IPS-18a (cell line): ENCODE data around the gene ZNF672.

ENCODE experiments used
- H3K27ac ChIP-seq: one replicate; pipeline ENCODE4 v1.5.1; 2013; ENCODE audit warnings: low read length
- H3K27me3 ChIP-seq: one replicate; pipeline ENCODE4 v1.6.1; 2013; ENCODE audit warnings: mild to moderate bottlenecking, low read length; ENCODE audit not compliant: control insufficient read depth, insufficient read depth
- H3K36me3 ChIP-seq: one replicate; pipeline ENCODE4 v1.6.1; 2013; ENCODE audit warnings: low read depth, low read length; ENCODE audit not compliant: control insufficient read depth
- H3K4me1 ChIP-seq: one replicate; pipeline ENCODE4 v1.6.1; 2013; ENCODE audit warnings: low read depth, low read length; ENCODE audit not compliant: control insufficient read depth
- H3K4me3 ChIP-seq: one replicate; pipeline ENCODE4 v1.5.1; 2013; ENCODE audit warnings: low read length
- H3K9ac ChIP-seq: one replicate; pipeline ENCODE4 v1.6.1; 2013; ENCODE audit warnings: mild to moderate bottlenecking, low read length, moderate library complexity
- H3K9me3 ChIP-seq: one replicate; pipeline ENCODE4 v1.6.1; 2013; ENCODE audit warnings: low read depth, low read length; ENCODE audit not compliant: control insufficient read depth

ZNF672 gene

DNA sequence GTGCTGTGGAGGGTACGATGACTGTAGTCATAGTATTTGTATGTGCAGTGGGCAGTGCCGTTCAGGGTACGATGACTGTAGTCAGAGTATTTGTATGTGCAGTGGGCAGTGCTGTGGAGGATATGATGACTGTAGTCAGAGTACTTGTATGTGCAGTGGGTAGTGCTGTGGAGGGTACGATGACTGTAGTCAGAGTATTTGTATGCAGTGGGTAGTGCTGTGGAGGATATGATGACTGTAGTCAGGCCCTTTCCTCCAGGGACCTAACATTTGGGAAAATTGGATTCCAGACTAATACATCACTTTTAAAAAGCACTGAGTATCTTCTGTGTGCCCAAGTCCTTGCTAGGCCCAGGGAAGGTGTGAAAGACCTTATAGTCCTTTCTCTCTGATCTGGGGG lies 2.9 kb downstream of the ZNF672 start:
- Histone ChIP-seq H3K9ac (no peak overlapping the region), H3K9me3 (no peaks in the 10 kb centered on the region), H3K4me3 (no peak overlapping the region), H3K4me1 (no peaks in the 10 kb centered on the region), H3K27me3 (peaks cover 4% of the 10 kb centered on the region), H3K36me3 (peaks cover 16% of the 10 kb centered on the region), H3K27ac (no peak overlapping the region)

GRCh38 chr1:248841702-248842395 lies 3.8 kb downstream of the ZNF672 start:
- no peak overlapping the region for H3K27ac ChIP-seq
- H3K36me3 ChIP-seq: peaks cover 25% of the 10 kb centered on the region
- H3K9me3 ChIP-seq: no peaks in the 10 kb centered on the region
- H3K4me3 ChIP-seq: no peak overlapping the region
- no peaks in the 10 kb centered on the region for H3K4me1 ChIP-seq
- H3K27me3 ChIP-seq: no peaks in the 10 kb centered on the region
- no peak overlapping the region for H3K9ac ChIP-seq

DNA sequence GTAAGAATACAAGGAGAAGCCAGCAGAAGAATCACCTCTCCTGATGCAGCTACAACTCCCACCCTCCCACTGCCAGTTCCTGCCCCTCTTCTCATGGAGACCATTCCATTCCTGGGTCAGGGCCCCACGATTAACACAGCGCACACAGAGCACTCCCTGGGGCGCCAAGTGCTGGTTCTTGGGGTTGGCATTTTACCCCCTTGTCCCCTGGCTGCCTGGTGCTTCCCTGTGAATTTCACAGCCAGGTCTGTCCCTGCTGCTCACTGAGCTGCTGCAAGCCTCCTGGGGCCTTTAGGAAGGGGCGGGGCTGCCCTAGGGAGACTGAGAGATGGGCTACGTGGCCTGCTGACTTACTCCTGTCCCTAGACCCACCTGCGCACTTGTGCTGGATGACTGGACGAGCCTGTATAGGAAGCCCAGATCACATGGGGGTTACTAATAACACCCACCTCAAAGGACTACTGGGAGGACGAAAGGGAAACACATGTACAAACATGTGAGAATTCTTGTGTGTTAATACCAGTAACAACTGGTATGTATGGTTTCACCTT lies 4.8 kb downstream of the ZNF672 start:
- no peak overlapping the region for H3K27ac ChIP-seq
- peaks cover 29% of the 10 kb centered on the region for H3K36me3 ChIP-seq
- H3K27me3 ChIP-seq: no peaks in the 10 kb centered on the region
- no peak overlapping the region for H3K9ac ChIP-seq
- H3K4me1 ChIP-seq: no peaks in the 10 kb centered on the region
- H3K4me3 ChIP-seq: no peak overlapping the region
- no peaks in the 10 kb centered on the region for H3K9me3 ChIP-seq

- no peaks in the 10 kb centered on the region for H3K4me1 ChIP-seq
- H3K27me3 ChIP-seq: no peaks in the 10 kb centered on the region
- H3K9ac ChIP-seq: no peak overlapping the region
- H3K36me3 ChIP-seq: peaks cover 37% of the 10 kb centered on the region
- no peaks in the 10 kb centered on the region for H3K9me3 ChIP-seq
- no peak overlapping the region for H3K27ac ChIP-seq
- no peak overlapping the region for H3K4me3 ChIP-seq
Measured at GRCh38 chr1:248843687-248844086, 5.7 kb downstream of the ZNF672 start.

- no peak overlapping the region for H3K27ac ChIP-seq
- H3K27me3 ChIP-seq: no peaks in the 10 kb centered on the region
- H3K4me3 ChIP-seq: no peak overlapping the region
- H3K9ac ChIP-seq: no peak overlapping the region
- H3K36me3 ChIP-seq: peaks cover 46% of the 10 kb centered on the region
- H3K9me3 ChIP-seq: no peaks in the 10 kb centered on the region
- H3K4me1 ChIP-seq: no peaks in the 10 kb centered on the region
Measured at GRCh38 chr1:248844526-248844925, 6.5 kb downstream of the ZNF672 start.

DNA sequence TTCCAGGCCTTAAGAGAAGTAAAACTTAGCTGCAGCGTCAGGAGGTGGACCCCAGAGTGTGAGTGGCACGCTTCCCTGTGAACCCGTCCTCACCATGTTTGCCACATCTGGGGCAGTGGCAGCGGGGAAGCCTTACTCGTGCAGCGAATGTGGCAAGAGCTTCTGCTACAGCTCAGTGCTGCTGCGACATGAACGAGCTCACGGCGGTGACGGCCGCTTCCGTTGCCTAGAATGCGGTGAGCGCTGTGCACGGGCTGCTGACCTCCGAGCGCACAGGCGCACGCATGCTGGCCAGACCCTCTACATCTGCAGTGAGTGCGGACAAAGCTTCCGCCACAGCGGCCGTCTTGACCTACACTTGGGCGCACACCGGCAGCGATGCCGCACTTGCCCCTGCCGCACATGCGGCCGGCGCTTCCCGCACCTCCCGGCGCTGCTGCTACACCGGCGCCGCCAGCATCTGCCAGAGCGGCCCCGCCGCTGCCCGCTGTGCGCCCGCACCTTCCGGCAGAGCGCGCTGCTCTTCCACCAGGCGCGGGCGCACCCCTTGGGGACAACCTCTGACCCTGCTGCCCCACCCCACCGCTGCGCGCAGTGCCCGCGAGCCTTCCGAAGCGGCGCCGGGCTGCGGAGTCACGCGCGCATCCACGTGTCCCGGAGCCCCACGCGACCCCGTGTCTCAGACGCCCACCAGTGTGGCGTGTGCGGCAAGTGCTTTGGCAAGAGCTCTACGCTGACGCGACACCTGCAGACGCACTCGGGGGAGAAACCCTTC lies 9.3 kb downstream of the ZNF672 start:
- Histone ChIP-seq H3K4me3 (no peak overlapping the region), H3K9me3 (no peaks in the 10 kb centered on the region), H3K36me3 (peaks cover 56% of the 10 kb centered on the region), H3K27ac (no peak overlapping the region), H3K27me3 (no peaks in the 10 kb centered on the region), H3K4me1 (no peaks in the 10 kb centered on the region), H3K9ac (no peak overlapping the region)

DNA sequence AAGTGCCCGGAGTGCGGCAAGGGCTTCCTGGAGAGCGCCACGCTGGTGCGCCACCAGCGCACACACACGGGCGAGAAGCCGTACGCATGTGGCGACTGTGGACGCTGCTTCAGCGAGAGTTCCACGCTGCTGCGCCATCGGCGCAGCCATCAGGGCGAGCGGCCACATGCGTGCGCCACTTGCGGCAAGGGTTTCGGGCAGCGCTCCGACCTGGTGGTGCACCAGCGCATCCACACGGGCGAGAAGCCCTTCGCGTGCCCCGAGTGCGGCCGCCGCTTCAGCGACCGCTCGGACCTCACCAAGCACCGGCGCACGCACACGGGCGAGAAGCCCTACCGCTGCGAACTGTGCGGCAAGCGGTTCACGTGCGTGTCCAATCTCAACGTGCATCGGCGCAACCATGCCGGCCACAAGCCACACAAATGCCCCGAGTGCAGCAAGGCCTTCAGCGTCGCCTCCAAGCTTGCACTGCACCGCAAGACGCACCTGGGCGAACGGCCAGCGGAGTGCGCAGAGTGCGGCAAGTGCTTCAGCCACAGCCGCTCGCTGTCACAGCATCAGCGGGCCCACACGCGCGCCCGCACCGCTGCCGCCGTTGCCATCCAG lies 10.0 kb downstream of the ZNF672 start:
- Histone ChIP-seq H3K27ac (no peak overlapping the region), H3K36me3 (peaks cover 57% of the 10 kb centered on the region), H3K4me3 (no peak overlapping the region), H3K4me1 (no peaks in the 10 kb centered on the region), H3K9me3 (no peaks in the 10 kb centered on the region), H3K9ac (no peak overlapping the region), H3K27me3 (no peaks in the 10 kb centered on the region)

DNA sequence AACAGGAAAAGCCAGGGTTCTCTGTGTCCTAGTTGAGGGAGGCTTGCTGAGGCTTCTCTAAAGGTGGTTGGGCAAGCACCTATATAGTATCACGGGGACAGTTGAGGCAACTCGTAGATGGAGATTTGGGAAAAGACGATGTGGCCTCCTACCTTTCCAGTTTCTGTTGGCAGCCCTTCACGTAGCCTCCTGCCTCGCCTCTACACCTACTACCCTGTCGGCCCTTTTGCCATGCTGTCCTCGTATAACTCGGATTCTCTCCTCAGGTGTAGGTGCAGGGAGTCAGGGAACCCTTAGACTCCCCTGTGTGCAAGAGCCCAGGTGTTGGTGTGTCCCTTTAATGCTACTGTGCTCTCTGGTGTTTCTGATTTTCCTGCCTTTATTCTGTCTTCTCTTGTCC lies 10.6 kb downstream of the ZNF672 start:
- Histone ChIP-seq H3K4me1 (no peaks in the 10 kb centered on the region), H3K9me3 (no peaks in the 10 kb centered on the region), H3K27me3 (no peaks in the 10 kb centered on the region), H3K9ac (no peak overlapping the region), H3K27ac (no peak overlapping the region), H3K4me3 (no peak overlapping the region), H3K36me3 (peaks cover 63% of the 10 kb centered on the region)

GRCh38 chr1:248849152-248849551 lies 11.1 kb downstream of the ZNF672 start:
- Histone ChIP-seq H3K36me3 (peaks cover 68% of the 10 kb centered on the region), H3K4me3 (no peak overlapping the region), H3K9me3 (no peaks in the 10 kb centered on the region), H3K27ac (no peak overlapping the region), H3K27me3 (no peaks in the 10 kb centered on the region), H3K9ac (no peak overlapping the region), H3K4me1 (no peaks in the 10 kb centered on the region)

DNA sequence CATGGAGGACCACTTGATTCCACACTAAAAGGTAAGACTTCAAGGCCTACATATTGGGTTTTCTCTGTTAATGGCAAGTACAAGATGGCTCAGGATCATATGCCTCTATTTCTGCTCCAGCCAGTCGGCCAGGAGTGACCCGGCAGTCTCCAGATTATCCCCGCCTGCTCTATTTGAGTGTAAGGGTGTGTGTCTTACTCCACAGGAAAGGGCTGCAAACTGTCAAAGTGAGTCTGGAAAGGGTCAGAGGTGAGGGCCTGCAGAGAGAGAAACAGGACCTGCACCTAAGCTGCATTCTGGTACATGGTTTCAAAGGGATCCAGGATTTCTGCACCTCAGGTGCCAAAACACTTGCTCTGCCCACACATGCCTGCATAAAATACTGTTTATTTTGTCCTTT lies 11.6 kb downstream of the ZNF672 start:
- Histone ChIP-seq H3K27me3 (no peaks in the 10 kb centered on the region), H3K4me1 (no peaks in the 10 kb centered on the region), H3K4me3 (no peak overlapping the region), H3K9me3 (no peaks in the 10 kb centered on the region), H3K27ac (no peak overlapping the region), H3K9ac (no peak overlapping the region), H3K36me3 (peaks cover 67% of the 10 kb centered on the region)

GRCh38 chr1:248850124-248850523 lies 12.1 kb downstream of the ZNF672 start:
- Histone ChIP-seq H3K9me3 (no peaks in the 10 kb centered on the region), H3K36me3 (peaks cover 66% of the 10 kb centered on the region), H3K27me3 (no peaks in the 10 kb centered on the region), H3K4me3 (no peak overlapping the region), H3K9ac (no peak overlapping the region), H3K27ac (no peak overlapping the region), H3K4me1 (no peaks in the 10 kb centered on the region)
